Measurements from ENCODE around the gene CDH4. TPM values are rescaled to one million over a fixed set of nuclear protein-coding genes. Genes with fewer than 3 reads are reported as not detected.

Gene CDH4
- total RNA-seq, 1 donor from 2014 or later = not detected

GRCh38 chr20:61932199-61932592 lies 680.1 kb downstream of the CDH4 start:
- H3K4me3 Mint-ChIP-seq = no peak overlapping the region
- CTCF ChIA-PET = no interaction called here
- no peaks in the 10 kb centered on the region for H3K4me1 Mint-ChIP-seq
- H3K9me3 Mint-ChIP-seq = no peaks in the 10 kb centered on the region
- no peak for TF ChIP-seq CTCF (IDR thresholded peaks at IDR 0.05)
- H3K27ac Mint-ChIP-seq = no peak overlapping the region
- intact Hi-C loops (cut with micrococcal nuclease) = no loop called here
- POLR2A ChIA-PET = no interaction called here
- no peaks in the 10 kb centered on the region for H3K27me3 Mint-ChIP-seq
- peak; percentile 2 for DNase-seq
- no peaks in the 10 kb centered on the region for H3K36me3 Mint-ChIP-seq (ENCODE audit: low read depth)
- no peak for ATAC-seq (ENCODE audit: low read depth)

GRCh38 chr20:61932711-61933480 lies 680.8 kb downstream of the CDH4 start:
- ChIA-PET POLR2A (no interaction called here), CTCF (no interaction called here)
- Mint-ChIP-seq H3K27me3 (no peaks in the 10 kb centered on the region), H3K9me3 (no peaks in the 10 kb centered on the region), H3K36me3 (ENCODE audit: low read depth) (no peaks in the 10 kb centered on the region), H3K4me3 (no peak overlapping the region), H3K27ac (no peak overlapping the region), H3K4me1 (no peaks in the 10 kb centered on the region)
- peak; percentile 9 for DNase-seq
- TF ChIP-seq CTCF (IDR thresholded peaks at IDR 0.05) = no peak
- intact Hi-C loops (cut with micrococcal nuclease) = no loop called here
- ATAC-seq (ENCODE audit: low read depth) = no peak

- DNase-seq = peak; percentile 4
- Mint-ChIP-seq H3K9me3 (no peaks in the 10 kb centered on the region), H3K4me3 (no peak overlapping the region), H3K36me3 (ENCODE audit: low read depth) (no peaks in the 10 kb centered on the region), H3K27me3 (no peaks in the 10 kb centered on the region), H3K27ac (no peak overlapping the region), H3K4me1 (no peaks in the 10 kb centered on the region)
- TF ChIP-seq CTCF (IDR thresholded peaks at IDR 0.05) = no peak
- intact Hi-C loops (cut with micrococcal nuclease) = no loop called here
- ChIA-PET POLR2A (no interaction called here), CTCF (no interaction called here)
- ATAC-seq (ENCODE audit: low read depth) = no peak
These were observed 681.5 kb downstream of the CDH4 start for GRCh38 chr20:61933481-61933950.

- ChIA-PET POLR2A (no interaction called here), CTCF (no interaction called here)
- Mint-ChIP-seq H3K4me3 (no peak overlapping the region), H3K9me3 (no peaks in the 10 kb centered on the region), H3K36me3 (ENCODE audit: low read depth) (no peaks in the 10 kb centered on the region), H3K27me3 (no peaks in the 10 kb centered on the region), H3K4me1 (no peaks in the 10 kb centered on the region), H3K27ac (no peak overlapping the region)
- intact Hi-C loops (cut with micrococcal nuclease) = no loop called here
- no peak for ATAC-seq (ENCODE audit: low read depth)
- TF ChIP-seq CTCF (IDR thresholded peaks at IDR 0.05) = no peak
- DNase-seq = peak; percentile 9
These were observed 682.1 kb downstream of the CDH4 start for GRCh38 chr20:61933951-61934715.

GRCh38 chr20:61934716-61935530 lies 682.9 kb downstream of the CDH4 start:
- intact Hi-C loops (cut with micrococcal nuclease) = no loop called here
- H3K36me3 Mint-ChIP-seq (ENCODE audit: low read depth) = no peaks in the 10 kb centered on the region
- ATAC-seq (ENCODE audit: low read depth) = no peak
- H3K27ac Mint-ChIP-seq = no peak overlapping the region
- ChIA-PET POLR2A (no interaction called here), CTCF (no interaction called here)
- H3K9me3 Mint-ChIP-seq = no peaks in the 10 kb centered on the region
- no peak for TF ChIP-seq CTCF (IDR thresholded peaks at IDR 0.05)
- no peak for DNase-seq
- H3K4me1 Mint-ChIP-seq = no peaks in the 10 kb centered on the region
- no peaks in the 10 kb centered on the region for H3K27me3 Mint-ChIP-seq
- no peak overlapping the region for H3K4me3 Mint-ChIP-seq

Data from activated B cell treated with CpG ODN at 0.5 μM for 24 hours (primary cell).